ENCODE measurements around the gene PLCB1. TPM values are rescaled to one million over a fixed set of nuclear protein-coding genes. Genes with fewer than 3 reads are reported as not detected.

PLCB1 gene
- total RNA-seq, 4 donors from 2014 or later = 13.5 to 110 (median 30.4) TPM

DNA sequence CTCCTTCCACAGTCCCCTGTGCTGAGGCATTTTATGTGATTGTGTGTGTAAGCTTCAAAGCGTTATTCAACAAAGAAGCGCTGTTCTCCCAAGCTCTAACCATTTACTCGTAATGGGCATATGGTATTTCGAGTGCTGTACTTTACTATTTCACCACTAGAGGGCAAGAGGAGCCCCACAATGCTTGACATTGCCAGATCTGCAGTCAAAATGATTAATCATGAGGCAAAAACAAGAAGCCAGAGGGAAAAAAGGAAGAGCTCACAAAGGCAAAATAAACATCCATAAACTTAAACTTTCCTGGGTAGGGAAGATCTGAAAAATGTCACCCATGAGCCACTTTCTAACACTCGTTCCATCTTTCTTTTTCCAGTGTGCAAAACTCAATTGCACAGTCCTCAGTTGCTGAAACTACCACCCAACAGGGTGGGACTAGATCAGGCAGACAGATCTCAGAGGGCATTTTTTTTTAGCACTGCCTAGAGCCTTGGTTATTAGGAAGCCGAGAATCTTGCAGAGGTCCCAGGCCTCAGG, 721.8 kb downstream of the PLCB1 start:
- Histone ChIP-seq H3K4me3 (no peak overlapping the region), H3K27ac (peak overlapping the region; percentile 68 to 76), H3K36me3 (no peaks in the 10 kb centered on the region), H3K9me3 (no peaks in the 10 kb centered on the region), H3K4me1 (peaks cover 0 to 5% of the 10 kb centered on the region in 2 donors), H3K27me3 (no peaks in the 10 kb centered on the region)
- intact Hi-C loops (cut with DNase I; ENCODE audit: low total_unique reads) = no loop called here
- peak in 1 of 2 donors; percentile 25 for DNase-seq
- TF ChIP-seq, protein P1, sequence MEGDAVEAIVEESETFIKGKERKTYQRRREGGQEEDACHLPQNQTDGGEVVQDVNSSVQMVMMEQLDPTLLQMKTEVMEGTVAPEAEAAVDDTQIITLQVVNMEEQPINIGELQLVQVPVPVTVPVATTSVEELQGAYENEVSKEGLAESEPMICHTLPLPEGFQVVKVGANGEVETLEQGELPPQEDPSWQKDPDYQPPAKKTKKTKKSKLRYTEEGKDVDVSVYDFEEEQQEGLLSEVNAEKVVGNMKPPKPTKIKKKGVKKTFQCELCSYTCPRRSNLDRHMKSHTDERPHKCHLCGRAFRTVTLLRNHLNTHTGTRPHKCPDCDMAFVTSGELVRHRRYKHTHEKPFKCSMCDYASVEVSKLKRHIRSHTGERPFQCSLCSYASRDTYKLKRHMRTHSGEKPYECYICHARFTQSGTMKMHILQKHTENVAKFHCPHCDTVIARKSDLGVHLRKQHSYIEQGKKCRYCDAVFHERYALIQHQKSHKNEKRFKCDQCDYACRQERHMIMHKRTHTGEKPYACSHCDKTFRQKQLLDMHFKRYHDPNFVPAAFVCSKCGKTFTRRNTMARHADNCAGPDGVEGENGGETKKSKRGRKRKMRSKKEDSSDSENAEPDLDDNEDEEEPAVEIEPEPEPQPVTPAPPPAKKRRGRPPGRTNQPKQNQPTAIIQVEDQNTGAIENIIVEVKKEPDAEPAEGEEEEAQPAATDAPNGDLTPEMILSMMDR (IDR thresholded peaks at IDR 0.05) = peak; percentile 81 to 88 (median 84)
- TF ChIP-seq POLR2A (IDR thresholded peaks at IDR 0.05) = no peak

DNA sequence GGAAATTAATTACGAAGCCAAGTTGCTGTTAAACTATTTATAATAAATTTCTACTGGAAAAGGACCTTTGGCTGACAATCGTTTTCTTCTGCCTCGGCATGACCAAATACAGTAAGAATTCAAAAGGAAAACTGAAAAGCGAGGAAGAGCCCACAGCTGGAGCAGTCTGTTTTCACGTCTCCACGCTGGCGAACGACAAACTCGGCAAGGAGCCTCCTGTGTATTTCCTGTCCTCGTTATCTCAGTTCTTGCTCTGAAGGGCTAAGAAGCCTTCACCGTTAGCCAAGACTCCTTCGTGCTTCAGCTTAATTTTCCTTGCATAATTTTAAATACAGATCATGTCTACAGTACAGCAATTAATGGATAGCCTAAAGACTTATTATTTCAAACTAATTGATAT, 722.5 kb downstream of the PLCB1 start:
- H3K27me3 ChIP-seq = no peaks in the 10 kb centered on the region
- H3K9me3 ChIP-seq = no peaks in the 10 kb centered on the region
- no peak for TF ChIP-seq POLR2A (IDR thresholded peaks at IDR 0.05)
- peak; percentile 50 to 75 for DNase-seq
- H3K36me3 ChIP-seq = no peaks in the 10 kb centered on the region
- peak overlapping the region in 1 of 2 donors; percentile 7 for H3K4me3 ChIP-seq
- peaks cover 0 to 5% of the 10 kb centered on the region in 2 donors for H3K4me1 ChIP-seq
- peak overlapping the region; percentile 68 to 76 for H3K27ac ChIP-seq
- intact Hi-C loops (cut with DNase I; ENCODE audit: low total_unique reads) = no loop called here

DNA sequence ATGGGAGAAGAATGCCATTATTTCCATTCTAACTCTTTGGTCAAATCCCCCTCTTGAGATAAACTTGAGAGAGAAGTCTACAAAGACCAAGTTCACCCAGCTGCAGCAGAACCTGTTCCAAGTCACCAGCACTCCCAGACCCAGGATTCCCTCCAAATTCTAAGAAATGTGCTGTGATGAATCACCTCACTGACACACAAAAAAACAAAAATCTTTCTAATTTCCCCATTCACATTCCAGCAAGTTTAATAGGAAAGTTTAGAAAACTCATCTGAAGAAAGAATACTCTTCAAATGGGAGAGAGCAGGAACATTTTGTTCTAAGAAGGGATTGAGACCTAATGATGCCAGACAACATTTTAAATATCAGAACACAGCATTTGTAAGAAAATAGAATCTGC, 723.2 kb downstream of the PLCB1 start:
- no peaks in the 10 kb centered on the region for H3K9me3 ChIP-seq
- peak overlapping the region; percentile 68 to 76 for H3K27ac ChIP-seq
- H3K4me1 ChIP-seq = peaks cover 0 to 5% of the 10 kb centered on the region in 2 donors
- H3K4me3 ChIP-seq = no peak overlapping the region
- intact Hi-C loops (cut with DNase I; ENCODE audit: low total_unique reads) = no loop called here
- H3K27me3 ChIP-seq = no peaks in the 10 kb centered on the region
- H3K36me3 ChIP-seq = no peaks in the 10 kb centered on the region
- TF ChIP-seq, protein P1 (IDR thresholded peaks at IDR 0.05) = no peak
- TF ChIP-seq POLR2A (IDR thresholded peaks at IDR 0.05) = no peak
- peak; percentile 42 to 43 for DNase-seq

DNA sequence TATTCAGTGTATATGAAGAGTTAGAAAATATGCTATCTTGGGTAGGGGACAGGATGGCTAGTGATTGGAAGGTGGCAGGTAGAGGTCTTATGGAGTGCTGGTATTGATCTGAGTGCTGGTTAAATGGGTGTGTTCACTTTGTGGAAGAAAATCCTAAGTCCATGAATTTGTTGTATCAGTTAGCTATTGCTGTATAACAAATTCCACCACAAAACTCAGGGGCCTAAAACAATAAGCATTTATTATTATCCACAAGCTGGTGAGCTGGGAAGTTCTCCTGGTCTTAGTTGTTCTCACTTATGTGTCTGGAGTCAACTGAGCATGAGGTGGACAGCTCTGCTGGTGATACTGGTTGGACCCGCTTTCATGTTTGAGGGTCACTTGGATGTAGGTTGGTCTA, 724.6 kb downstream of the PLCB1 start:
- no peaks in the 10 kb centered on the region for H3K36me3 ChIP-seq
- no peaks in the 10 kb centered on the region for H3K27me3 ChIP-seq
- no peak for DNase-seq
- peaks cover 0 to 5% of the 10 kb centered on the region in 2 donors for H3K4me1 ChIP-seq
- no peak overlapping the region for H3K27ac ChIP-seq
- H3K4me3 ChIP-seq = no peak overlapping the region
- intact Hi-C loops (cut with DNase I; ENCODE audit: low total_unique reads) = no loop called here
- H3K9me3 ChIP-seq = no peaks in the 10 kb centered on the region
- TF ChIP-seq POLR2A (IDR thresholded peaks at IDR 0.05) = no peak
- TF ChIP-seq, protein P1 (IDR thresholded peaks at IDR 0.05) = no peak

DNA sequence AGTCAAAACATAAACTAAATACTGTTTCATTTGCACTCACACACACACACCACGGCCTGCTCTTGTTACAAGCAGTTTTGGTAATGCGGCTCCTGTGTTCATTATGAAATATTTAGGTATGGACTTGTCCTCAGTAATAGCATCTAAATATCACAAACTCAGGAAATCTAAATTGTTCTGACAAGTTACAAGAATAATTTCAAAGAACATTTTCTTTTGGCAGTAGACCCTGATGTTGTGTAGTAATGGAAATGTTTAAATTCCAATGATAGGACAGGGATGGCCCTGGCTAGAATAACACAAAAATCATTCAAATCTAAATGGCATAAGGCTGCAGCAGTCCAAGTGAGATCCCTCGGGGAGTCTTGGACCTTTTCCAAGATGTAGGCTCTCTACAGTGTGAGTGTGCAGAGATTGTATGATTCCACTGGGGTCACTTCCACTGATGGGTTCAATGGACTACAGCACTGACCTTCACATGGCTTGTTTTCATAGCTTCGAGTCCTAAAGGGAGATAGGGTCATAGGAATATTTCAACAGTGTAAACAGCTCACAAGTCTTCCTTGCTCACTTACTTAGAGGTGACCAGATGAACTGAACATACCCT, 726.2 kb downstream of the PLCB1 start:
- H3K27ac ChIP-seq = no peak overlapping the region

DNA sequence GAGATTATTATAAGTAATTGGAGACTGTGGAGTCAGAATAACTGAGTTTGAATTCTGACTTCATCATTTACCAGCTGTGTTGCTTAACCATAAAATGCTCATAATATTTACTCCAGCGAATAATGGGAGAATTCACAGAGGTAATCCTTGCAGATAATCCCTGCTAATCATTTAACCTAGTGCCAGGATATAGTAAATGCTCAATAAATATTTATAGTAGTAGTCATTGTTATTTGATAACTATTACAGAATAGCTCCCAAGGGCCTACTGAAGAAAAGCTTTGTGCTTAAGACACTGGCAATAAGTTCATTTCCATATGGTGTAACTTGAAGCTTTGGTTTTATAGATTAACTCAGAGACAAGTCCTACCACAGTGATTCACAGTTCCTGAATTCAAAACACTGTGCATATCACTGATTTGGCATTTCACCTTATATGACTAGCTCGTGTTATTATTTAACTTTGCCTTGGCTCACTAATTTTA, 728.0 kb downstream of the PLCB1 start:
- TF ChIP-seq POLR2A (IDR thresholded peaks at IDR 0.05) = no peak
- TF ChIP-seq, protein P1 (IDR thresholded peaks at IDR 0.05) = no peak
- Histone ChIP-seq H3K27ac (no peak overlapping the region), H3K4me1 (peaks cover 0 to 1% of the 10 kb centered on the region in 2 donors), H3K9me3 (no peaks in the 10 kb centered on the region), H3K36me3 (no peaks in the 10 kb centered on the region), H3K4me3 (no peak overlapping the region), H3K27me3 (no peaks in the 10 kb centered on the region)
- intact Hi-C loops (cut with DNase I; ENCODE audit: low total_unique reads) = no loop called here
- DNase-seq = no peak

More for the DNA sequence above, 726.2 kb downstream of the PLCB1 start:
- intact Hi-C loops (cut with DNase I; ENCODE audit: low total_unique reads) = no loop called here
- Histone ChIP-seq H3K27me3 (no peaks in the 10 kb centered on the region), H3K4me3 (no peak overlapping the region), H3K36me3 (no peaks in the 10 kb centered on the region), H3K4me1 (peaks cover 0 to 5% of the 10 kb centered on the region in 2 donors), H3K9me3 (no peaks in the 10 kb centered on the region)
- TF ChIP-seq POLR2A (IDR thresholded peaks at IDR 0.05) = no peak
- DNase-seq = peak in 1 of 2 donors; percentile 21

Measured in uterus (tissue), 4 donors.